PC-3 (cell line): ENCODE results near the gene SFT2D1.

Experiments used
- CTCF ChIP-seq: fragments of 300-600 bp; sonication (generic); conservative IDR thresholded peaks from 2 replicates; pipeline ENCODE4 v1.5.1; 2017; ENCODE audit warnings: antibody characterized with exemption, low read depth, mild to moderate bottlenecking, low read length
- EZH2 ChIP-seq: fragments of 300-600 bp; sonication (generic); IDR thresholded peaks from one replicate; pipeline ENCODE4 v1.6.1; 2017; ENCODE audit warnings: antibody characterized with exemption, mild to moderate bottlenecking, low read length; ENCODE audit not compliant: unreplicated experiment
- EZH2phosphoT487 ChIP-seq: fragments of 300-600 bp; sonication (generic); IDR thresholded peaks from 2 replicates; pipeline ENCODE4 v1.6.1; 2018; ENCODE audit warnings: mild to moderate bottlenecking, antibody characterized with exemption, low read length, borderline replicate concordance

- TF ChIP-seq CTCF (no peak), EZH2 (no peak), EZH2phosphoT487 (no peak)
Observed at GRCh38 chr6:166274739-166275370, 67.5 kb downstream of the SFT2D1 start.
